GM23338 (cell line): ENCODE data around the gene MDGA2. TPM values are rescaled to one million over a fixed set of nuclear protein-coding genes. Genes with fewer than 3 reads are reported as not detected.

Source experiments
- ATAC-seq: fragments of 200-7000 bp; cut with Tn5 transposase; 3 replicates; pipeline ENCODE4 v1.9.1; 2020
- DNase-seq: peaks from one replicate; pipeline ENCODE4 v3.0.0-alpha.2; 2015; ENCODE audit warnings: low spot score
- H2AFZ ChIP-seq: fragments of 200-600 bp; sonication (generic); 2 replicates; pipeline ENCODE4 v1.8.0; 2016; ENCODE audit warnings: antibody characterized with exemption, mild to moderate bottlenecking, moderate library complexity
- H3F3A ChIP-seq: fragments of 200-600 bp; sonication (generic); replicated peaks from 2 replicates; pipeline ENCODE4 v1.8.0; 2017; ENCODE audit warnings: antibody characterized with exemption, mixed run types, low read depth
- H3K27ac ChIP-seq: fragments of 200-600 bp; sonication (generic); 2 replicates; pipeline ENCODE4 v1.6.1; 2016; ENCODE audit warnings: low read depth
- H3K27me3 ChIP-seq: fragments of 200-600 bp; sonication (generic); 2 replicates; pipeline ENCODE4 v1.8.0; 2016; ENCODE audit warnings: mild to moderate bottlenecking, mixed run types, moderate library complexity; ENCODE audit not compliant: insufficient read depth
- H3K36me3 ChIP-seq: fragments of 200-600 bp; sonication (generic); 2 replicates; pipeline ENCODE4 v1.8.0; 2016; ENCODE audit warnings: mild to moderate bottlenecking; ENCODE audit not compliant: insufficient read depth
- H3K4me1 ChIP-seq: fragments of 200-600 bp; sonication (generic); 2 replicates; pipeline ENCODE4 v1.8.0; 2016; ENCODE audit warnings: mild to moderate bottlenecking, moderate library complexity; ENCODE audit not compliant: insufficient read depth
- H3K4me2 ChIP-seq: fragments of 200-600 bp; sonication (generic); 2 replicates; pipeline ENCODE4 v1.7.1; 2017; ENCODE audit warnings: mixed run types
- H3K4me3 ChIP-seq: fragments of 200-600 bp; sonication (generic); 2 replicates; pipeline ENCODE4 v1.6.1; 2016; ENCODE audit warnings: mixed run types
- H3K79me2 ChIP-seq: fragments of 200-600 bp; sonication (generic); replicated peaks from 2 replicates; pipeline ENCODE4 v1.8.0; 2017; ENCODE audit warnings: mild to moderate bottlenecking; ENCODE audit not compliant: insufficient read depth
- H3K9me2 ChIP-seq: fragments of 200-600 bp; sonication (generic); 2 replicates; pipeline ENCODE4 v1.8.0; 2017; ENCODE audit not compliant: insufficient read depth
- H4K20me1 ChIP-seq: fragments of 200-600 bp; sonication (generic); replicated peaks from 2 replicates; pipeline ENCODE4 v1.8.0; 2017; ENCODE audit warnings: mild to moderate bottlenecking; ENCODE audit not compliant: insufficient read depth
- H3K27ac Mint-ChIP-seq: 2 replicates; pipeline ENCODE4 v1.8.0; 2020; ENCODE audit warnings: inconsistent platforms, mild to moderate bottlenecking, moderate library complexity, mixed read lengths
- H3K27me3 Mint-ChIP-seq: 3 replicates; pipeline ENCODE4 v1.8.0; 2022; ENCODE audit warnings: low read depth, mild to moderate bottlenecking, moderate library complexity, mixed read lengths, inconsistent platforms; ENCODE audit not compliant: insufficient read depth, poor library complexity
- H3K36me3 Mint-ChIP-seq: 3 replicates; pipeline ENCODE4 v1.8.0; 2021; ENCODE audit warnings: low read depth, mild to moderate bottlenecking, inconsistent platforms, moderate library complexity, mixed read lengths
- H3K4me1 Mint-ChIP-seq: 3 replicates; pipeline ENCODE4 v1.8.0; 2020; ENCODE audit warnings: mild to moderate bottlenecking, inconsistent platforms, mixed read lengths
- H3K4me3 Mint-ChIP-seq: 3 replicates; pipeline ENCODE4 v1.8.0; 2021; ENCODE audit warnings: moderate library complexity, mild to moderate bottlenecking, inconsistent platforms, mixed read lengths
- H3K9me3 Mint-ChIP-seq: 3 replicates; pipeline ENCODE4 v1.8.0; 2020; ENCODE audit warnings: moderate library complexity, mild to moderate bottlenecking, inconsistent platforms, mixed read lengths
- CREB1 ChIP-seq: fragments of 250-450 bp; sonication (Bioruptor Pico); IDR thresholded peaks from 2 replicates; pipeline ENCODE4 v1.5.0; 2020; ENCODE audit warnings: low read depth, mild to moderate bottlenecking, moderate library complexity
- CTCF ChIP-seq, 2 experiments: fragments of 200-600 bp in 1 of 2; sonication (generic) in 1 of 2; conservative IDR thresholded peaks; 2 replicates each; pipeline versions ENCODE4 v1.5.1 to v1.6.1; 2016 to 2017; ENCODE audit warnings: antibody characterized with exemption in 2 of 2, low read depth in 2 of 2, mild to moderate bottlenecking in 2 of 2, moderate library complexity in 1 of 2
- ETS1 ChIP-seq: IDR thresholded peaks from 2 replicates; pipeline ENCODE4 v1.6.1; 2016; ENCODE audit warnings: antibody characterized with exemption
- EZH2 ChIP-seq: fragments of 200-600 bp; sonication (generic); IDR thresholded peaks from one replicate; pipeline ENCODE4 v1.8.0; 2017; ENCODE audit warnings: antibody characterized with exemption, mild to moderate bottlenecking, low read depth; ENCODE audit not compliant: unreplicated experiment
- EZH2phosphoT487 ChIP-seq: fragments of 200-600 bp; sonication (generic); IDR thresholded peaks from one replicate; pipeline ENCODE4 v1.8.1; 2018; ENCODE audit warnings: antibody characterized with exemption; ENCODE audit not compliant: unreplicated experiment
- JUNB ChIP-seq: IDR thresholded peaks from one replicate; pipeline ENCODE4 v1.6.1; 2016; ENCODE audit warnings: antibody characterized with exemption; ENCODE audit not compliant: unreplicated experiment
- POLR2AphosphoS5 ChIP-seq: IDR thresholded peaks from 2 replicates; pipeline ENCODE4 v1.6.1; 2016; ENCODE audit warnings: antibody characterized with exemption, low read depth
- REST ChIP-seq: IDR thresholded peaks from one replicate; pipeline ENCODE4 v1.6.1; 2018; ENCODE audit warnings: antibody characterized with exemption; ENCODE audit not compliant: unreplicated experiment
- STAT1 ChIP-seq: IDR thresholded peaks from one replicate; pipeline ENCODE4 v1.6.1; 2016; ENCODE audit warnings: antibody characterized with exemption; ENCODE audit not compliant: unreplicated experiment
- ZNF114 ChIP-seq: fragments of 250-450 bp; sonication (Bioruptor Pico); IDR thresholded peaks from 2 replicates; pipeline ENCODE4 v1.5.0; 2020; ENCODE audit warnings: mild to moderate bottlenecking, moderate library complexity
- ZNF331 ChIP-seq: fragments of 250-450 bp; sonication (Bioruptor Pico); IDR thresholded peaks from 2 replicates; pipeline ENCODE4 v1.5.0; 2020; ENCODE audit warnings: low read depth, mild to moderate bottlenecking, moderate library complexity
- ZNF462 ChIP-seq: fragments of 250-450 bp; sonication (Bioruptor Pico); IDR thresholded peaks from 2 replicates; pipeline ENCODE4 v1.5.0; 2020; ENCODE audit warnings: mild to moderate bottlenecking, moderate library complexity
- polyA plus RNA-seq: library from polyadenylated mRNA; unstranded; fragments of >200 nt; fragmentation: Nextera tagmentation; extraction: Ambion mirVana; gene quantifications from 2 replicates; pipeline ENCODE4 v1.2.1, GENCODE V29; 2016
- total RNA-seq: library from RNA; depleted of rRNA; stranded (reverse); fragments of >200 nt; shearing (Covaris generic); gene quantifications from 2 replicates; pipeline ENCODE4 v1.2.3, GENCODE V29; 2014

Gene MDGA2
- total and polyA plus RNA-seq, 2 experiments from 2014 or later: 0.68 to 1.7 TPM

GRCh38 chr14:46985529-46986380 is 689.6 kb downstream of the MDGA2 start (continued):
- TF ChIP-seq JUNB (no peak), POLR2AphosphoS5 (no peak)

GRCh38 chr14:46973295-46973694 is 702.1 kb downstream of the MDGA2 start:
- H3K27ac ChIP-seq: no peak overlapping the region
- no peaks in the 10 kb centered on the region for H3K4me1 Mint-ChIP-seq
- no peaks in the 10 kb centered on the region for H3K36me3 Mint-ChIP-seq
- no peaks in the 10 kb centered on the region for H3K9me2 ChIP-seq
- H2AFZ ChIP-seq: no peak overlapping the region
- no peaks in the 10 kb centered on the region for H3F3A ChIP-seq
- no peak overlapping the region for H3K4me3 Mint-ChIP-seq
- H3K9me3 Mint-ChIP-seq: no peaks in the 10 kb centered on the region; the same call in 2 of the 3 replicates
- DNase-seq (no peak), ATAC-seq (no peak)
- no peak overlapping the region for H3K4me2 ChIP-seq
- no peaks in the 10 kb centered on the region for H3K36me3 ChIP-seq
- no peak overlapping the region for H3K27ac Mint-ChIP-seq
- H3K4me1 ChIP-seq: no peaks in the 10 kb centered on the region
- TF ChIP-seq REST (no peak), CREB1 (CRISPR knock-in tag) (no peak), CTCF (conservative IDR thresholded peaks at IDR 0.05; ENCODE audit: low read depth in 2 of 2) (no peak), POLR2AphosphoS5 (no peak), JUNB (no peak), ZNF462 (CRISPR knock-in tag) (no peak), EZH2phosphoT487 (no peak), EZH2 (no peak), ZNF114 (CRISPR knock-in tag) (no peak), STAT1 (no peak), ETS1 (no peak), ZNF331 (CRISPR knock-in tag) (no peak)
- no peaks in the 10 kb centered on the region; the same call in 1 of the 2 replicates for H4K20me1 ChIP-seq
- H3K27me3 ChIP-seq: no peaks in the 10 kb centered on the region
- peaks cover 1% of the 10 kb centered on the region for H3K27me3 Mint-ChIP-seq
- no peak overlapping the region for H3K4me3 ChIP-seq
- no peaks in the 10 kb centered on the region for H3K79me2 ChIP-seq
